ENCODE data around the gene IGF1. TPM values are rescaled to one million over a fixed set of nuclear protein-coding genes. Genes with fewer than 3 reads are reported as not detected.

IGF1 gene
- total and polyA plus RNA-seq, 2 experiments from 2014 or later: 2.3 to 2.9 TPM

- in situ Hi-C loops (cut with MboI): no loop called here
- H2AFZ ChIP-seq: no peak overlapping the region
- no peaks in the 10 kb centered on the region for H3K36me3 ChIP-seq (ENCODE audit: low read depth)
- no peak for DNase-seq
- no peak overlapping the region for H3K27ac ChIP-seq
- H3K4me3 ChIP-seq: no peak overlapping the region
- peaks cover 13% of the 10 kb centered on the region for H3K4me1 ChIP-seq (ENCODE audit: insufficient read depth)
- TF ChIP-seq EZH2phosphoT487 (IDR thresholded peaks at IDR 0.05; ENCODE audit: insufficient read depth, low read depth) (no peak), EZH2 (IDR thresholded peaks at IDR 0.05; ENCODE audit: insufficient read depth, poor library complexity, severe bottlenecking) (no peak)
- H3K9me3 ChIP-seq (ENCODE audit: low read depth): no peaks in the 10 kb centered on the region
- H3K9ac ChIP-seq: no peak overlapping the region
- no peaks in the 10 kb centered on the region for H3K27me3 ChIP-seq (replicated peaks; ENCODE audit: insufficient read depth)
- no peaks in the 10 kb centered on the region for H4K20me1 ChIP-seq (ENCODE audit: insufficient read depth)
- no peak overlapping the region for H3K4me2 ChIP-seq (ENCODE audit: unreplicated experiment)
- H3K9me2 ChIP-seq (ENCODE audit: insufficient read depth): no peaks in the 10 kb centered on the region; the same call in 1 of the 2 replicates
- peaks cover 14% of the 10 kb centered on the region for H3F3A ChIP-seq (ENCODE audit: insufficient read depth)
- no peaks in the 10 kb centered on the region for H3K79me2 ChIP-seq (ENCODE audit: insufficient read depth)
- WGBS, 2 experiments (ENCODE audit: low coverage in 1 of 2, low lambda C conversion rate in 2 of 2, missing lambda C conversion rate in 2 of 2): 79 to 81% methylated on average over 4 of the region's 4 CpGs
Measured at GRCh38 chr12:102522768-102523167, 42.4 kb upstream of the IGF1 start.

- no peak overlapping the region for H3K9ac ChIP-seq
- no peaks in the 10 kb centered on the region for H3K9me3 ChIP-seq (ENCODE audit: low read depth)
- no peak for TF ChIP-seq EZH2phosphoT487 (IDR thresholded peaks at IDR 0.05; ENCODE audit: insufficient read depth, low read depth)
- no peak for TF ChIP-seq EZH2 (IDR thresholded peaks at IDR 0.05; ENCODE audit: insufficient read depth, poor library complexity, severe bottlenecking)
- H3K36me3 ChIP-seq (ENCODE audit: low read depth): no peaks in the 10 kb centered on the region
- WGBS, 2 experiments (ENCODE audit: low coverage in 1 of 2, low lambda C conversion rate in 2 of 2, missing lambda C conversion rate in 2 of 2): 68 to 73% methylated on average over 1 of the region's 1 CpG
- no peaks in the 10 kb centered on the region for H3K27me3 ChIP-seq (replicated peaks; ENCODE audit: insufficient read depth)
- H4K20me1 ChIP-seq (ENCODE audit: insufficient read depth): no peaks in the 10 kb centered on the region
- no peak overlapping the region for H2AFZ ChIP-seq
- no peak overlapping the region for H3K4me3 ChIP-seq
- DNase-seq: no peak
- H3K79me2 ChIP-seq (ENCODE audit: insufficient read depth): no peaks in the 10 kb centered on the region
- peaks cover 5% of the 10 kb centered on the region for H3F3A ChIP-seq (ENCODE audit: insufficient read depth)
- H3K4me1 ChIP-seq (ENCODE audit: insufficient read depth): peaks cover 4% of the 10 kb centered on the region; the same call in 1 of the 2 replicates
- in situ Hi-C loops (cut with MboI): no loop called here
- H3K27ac ChIP-seq: no peak overlapping the region
- no peaks in the 10 kb centered on the region; the same call in 1 of the 2 replicates for H3K9me2 ChIP-seq (ENCODE audit: insufficient read depth)
- no peak overlapping the region for H3K4me2 ChIP-seq (ENCODE audit: unreplicated experiment)
Measured at GRCh38 chr12:102521662-102522277, 41.4 kb upstream of the IGF1 start.

- 74 to 76% methylated on average over 5 of the region's 5 CpGs for WGBS, 2 experiments (ENCODE audit: low coverage in 1 of 2, low lambda C conversion rate in 2 of 2, missing lambda C conversion rate in 2 of 2)
- no peaks in the 10 kb centered on the region for H3F3A ChIP-seq (ENCODE audit: insufficient read depth)
- H3K4me1 ChIP-seq (ENCODE audit: insufficient read depth): no peaks in the 10 kb centered on the region
- no peaks in the 10 kb centered on the region for H3K9me3 ChIP-seq (ENCODE audit: low read depth)
- DNase-seq: no peak
- H3K9ac ChIP-seq: no peak overlapping the region
- H3K27ac ChIP-seq: no peak overlapping the region
- no peaks in the 10 kb centered on the region for H3K79me2 ChIP-seq (ENCODE audit: insufficient read depth)
- no peak overlapping the region for H3K4me3 ChIP-seq
- H4K20me1 ChIP-seq (ENCODE audit: insufficient read depth): no peaks in the 10 kb centered on the region
- no peaks in the 10 kb centered on the region for H3K27me3 ChIP-seq (replicated peaks; ENCODE audit: insufficient read depth)
- H3K4me2 ChIP-seq (ENCODE audit: unreplicated experiment): no peak overlapping the region
- H3K36me3 ChIP-seq (ENCODE audit: low read depth): no peaks in the 10 kb centered on the region
- TF ChIP-seq EZH2 (IDR thresholded peaks at IDR 0.05; ENCODE audit: insufficient read depth, poor library complexity, severe bottlenecking) (no peak), EZH2phosphoT487 (IDR thresholded peaks at IDR 0.05; ENCODE audit: insufficient read depth, low read depth) (no peak)
- H2AFZ ChIP-seq: no peak overlapping the region
- H3K9me2 ChIP-seq (ENCODE audit: insufficient read depth): no peaks in the 10 kb centered on the region; the same call in 1 of the 2 replicates
- in situ Hi-C loops (cut with MboI): no loop called here
Measured at GRCh38 chr12:102518871-102519270, 38.5 kb upstream of the IGF1 start.

GRCh38 chr12:102514696-102515095 is 34.3 kb upstream of the IGF1 start:
- in situ Hi-C loops (cut with MboI): no loop called here
- no peak overlapping the region for H2AFZ ChIP-seq
- WGBS, 2 experiments (ENCODE audit: low coverage in 1 of 2, low lambda C conversion rate in 2 of 2, missing lambda C conversion rate in 2 of 2): 75 to 82% methylated on average over 1 of the region's 1 CpG

More at GRCh38 chr12:102514696-102515095, 34.3 kb upstream of the IGF1 start:
- H3K79me2 ChIP-seq (ENCODE audit: insufficient read depth): no peaks in the 10 kb centered on the region
- no peak overlapping the region for H3K9ac ChIP-seq
- no peak for DNase-seq
- no peaks in the 10 kb centered on the region for H4K20me1 ChIP-seq (ENCODE audit: insufficient read depth)
- no peaks in the 10 kb centered on the region for H3K36me3 ChIP-seq (ENCODE audit: low read depth)
- no peaks in the 10 kb centered on the region for H3K27me3 ChIP-seq (replicated peaks; ENCODE audit: insufficient read depth)
- no peaks in the 10 kb centered on the region for H3F3A ChIP-seq (ENCODE audit: insufficient read depth)
- no peaks in the 10 kb centered on the region for H3K4me1 ChIP-seq (ENCODE audit: insufficient read depth)
- TF ChIP-seq EZH2phosphoT487 (IDR thresholded peaks at IDR 0.05; ENCODE audit: insufficient read depth, low read depth) (no peak), EZH2 (IDR thresholded peaks at IDR 0.05; ENCODE audit: insufficient read depth, poor library complexity, severe bottlenecking) (no peak)
- no peak overlapping the region for H3K27ac ChIP-seq
- H3K9me2 ChIP-seq (ENCODE audit: insufficient read depth): no peaks in the 10 kb centered on the region
- no peaks in the 10 kb centered on the region for H3K9me3 ChIP-seq (ENCODE audit: low read depth)
- H3K4me3 ChIP-seq: no peak overlapping the region
- no peak overlapping the region for H3K4me2 ChIP-seq (ENCODE audit: unreplicated experiment)
